WTC11 (cell line): Measurements from ENCODE around the gene TMEM94. TPM values are rescaled to one million over a fixed set of nuclear protein-coding genes. Genes with fewer than 3 reads are reported as not detected.

Source experiments
- ATAC-seq: fragments of 200-7000 bp; cut with Tn5 transposase; 2 replicates; pipeline ENCODE4 v1.10.0; 2021; ENCODE audit warnings: mild to moderate bottlenecking, moderate library complexity
- CTCF ChIA-PET: fragments of 300-600 bp; sonication (Branson Sonifier 250); formaldehyde crosslinking; loops from one replicate; lab custom pipeline; 2021; ENCODE audit warnings: antibody characterized with exemption; lab: Charles Lee
- POLR2A ChIA-PET: fragments of 350-600 bp; sonication (Branson Sonifier 250); formaldehyde crosslinking; loops from one replicate; lab custom pipeline; 2021; ENCODE audit warnings: antibody characterized with exemption; lab: Charles Lee
- DNase-seq: peaks from one replicate; pipeline ENCODE4 v3.0.0; 2021; ENCODE audit warnings: low spot score
- H3K27ac Mint-ChIP-seq: 2 replicates; pipeline ENCODE4 v1.8.0; 2021; ENCODE audit warnings: mixed read lengths
- H3K27me3 Mint-ChIP-seq: 2 replicates; pipeline ENCODE4 v1.8.0; 2021; ENCODE audit warnings: low read depth, mild to moderate bottlenecking, moderate library complexity, mixed read lengths
- H3K36me3 Mint-ChIP-seq: 2 replicates; pipeline ENCODE4 v1.8.0; 2021; ENCODE audit warnings: mixed read lengths
- H3K4me1 Mint-ChIP-seq: 2 replicates; pipeline ENCODE4 v1.8.0; 2022; ENCODE audit warnings: mixed read lengths
- H3K4me3 Mint-ChIP-seq: 2 replicates; pipeline ENCODE4 v1.8.0; 2021; ENCODE audit warnings: mild to moderate bottlenecking, moderate library complexity, mixed read lengths
- H3K9me3 Mint-ChIP-seq: 2 replicates; pipeline ENCODE4 v1.8.0; 2021; ENCODE audit warnings: mixed read lengths
- CREB1 ChIP-seq: sonication (generic); formaldehyde crosslinking; IDR thresholded peaks from 2 replicates; pipeline ENCODE4 v1.8.0; 2023; ENCODE audit warnings: mild to moderate bottlenecking, missing genetic modification reagents
- CREM ChIP-seq: sonication (generic); formaldehyde crosslinking; IDR thresholded peaks from 2 replicates; pipeline ENCODE4 v1.8.1; 2022; ENCODE audit warnings: mild to moderate bottlenecking, missing genetic modification reagents, moderate library complexity
- FOXJ3 ChIP-seq: sonication (generic); formaldehyde crosslinking; IDR thresholded peaks from 2 replicates; pipeline ENCODE4 v1.9.0; 2021; ENCODE audit warnings: missing genetic modification reagents, mild to moderate bottlenecking, borderline replicate concordance
- FOXK1 ChIP-seq: sonication (generic); formaldehyde crosslinking; IDR thresholded peaks from 2 replicates; pipeline ENCODE4 v1.8.0; 2022; ENCODE audit warnings: mild to moderate bottlenecking, moderate library complexity, missing genetic modification reagents
- HMGA2 ChIP-seq: fragments of 250-450 bp; sonication (Bioruptor Pico); IDR thresholded peaks from 2 replicates; pipeline ENCODE4 v1.4.0; 2021; ENCODE audit warnings: mild to moderate bottlenecking, moderate library complexity
- MXD4 ChIP-seq: fragments of 250-450 bp; sonication (Bioruptor Pico); IDR thresholded peaks from 2 replicates; pipeline ENCODE4 v1.8.0; 2021; ENCODE audit warnings: mild to moderate bottlenecking, moderate library complexity, borderline replicate concordance
- MYBL2 ChIP-seq: sonication (generic); formaldehyde crosslinking; IDR thresholded peaks from 2 replicates; pipeline ENCODE4 v1.8.1; 2023; ENCODE audit warnings: mild to moderate bottlenecking, moderate library complexity, missing genetic modification reagents
- NR3C1 ChIP-seq: sonication (generic); formaldehyde crosslinking; conservative IDR thresholded peaks from 2 replicates; pipeline ENCODE4 v1.8.1; 2023; ENCODE audit warnings: low read depth, mild to moderate bottlenecking, missing genetic modification reagents
- PREB ChIP-seq: sonication (generic); formaldehyde crosslinking; IDR thresholded peaks from 2 replicates; pipeline ENCODE4 v1.8.1; 2022; ENCODE audit warnings: mild to moderate bottlenecking, missing genetic modification reagents, moderate library complexity, borderline replicate concordance
- RELA ChIP-seq: sonication (generic); formaldehyde crosslinking; IDR thresholded peaks from 2 replicates; pipeline ENCODE4 v1.8.1; 2022; ENCODE audit warnings: missing genetic modification reagents, mild to moderate bottlenecking, borderline replicate concordance
- TEAD1 ChIP-seq: sonication (generic); formaldehyde crosslinking; IDR thresholded peaks from 2 replicates; pipeline ENCODE4 v1.8.0; 2022; ENCODE audit warnings: mild to moderate bottlenecking, missing genetic modification reagents
- TEAD4 ChIP-seq: sonication (generic); formaldehyde crosslinking; IDR thresholded peaks from 2 replicates; pipeline ENCODE4 v1.8.0; 2022; ENCODE audit warnings: mild to moderate bottlenecking, missing genetic modification reagents
- ZNF138 ChIP-seq: sonication (generic); formaldehyde crosslinking; conservative IDR thresholded peaks from 2 replicates; pipeline ENCODE4 v1.8.1; 2022; ENCODE audit warnings: mild to moderate bottlenecking, moderate library complexity, missing genetic modification reagents
- ZNF219 ChIP-seq: sonication (generic); formaldehyde crosslinking; IDR thresholded peaks from 2 replicates; pipeline ENCODE4 v1.8.0; 2023; ENCODE audit warnings: missing genetic modification reagents, mild to moderate bottlenecking, borderline replicate concordance
- ZNF281 ChIP-seq: sonication (generic); formaldehyde crosslinking; IDR thresholded peaks from 2 replicates; pipeline ENCODE4 v1.8.0; 2023; ENCODE audit warnings: mild to moderate bottlenecking, missing genetic modification reagents
- ZNF416 ChIP-seq: fragments of 250-450 bp; sonication (Bioruptor Pico); IDR thresholded peaks from 2 replicates; pipeline ENCODE4 v1.9.0; 2021; ENCODE audit warnings: mild to moderate bottlenecking, inconsistent platforms
- ZNF425 ChIP-seq: fragments of 250-450 bp; sonication (Bioruptor Pico); conservative IDR thresholded peaks from 2 replicates; pipeline ENCODE4 v1.9.0; 2021; ENCODE audit warnings: mild to moderate bottlenecking
- total RNA-seq: library from RNA; stranded (reverse); gene quantifications from 3 replicates; pipeline ENCODE4 v1.2.3, GENCODE V29; 2021
- TF ChIP-seq, protein P1 (sequence below): sonication (generic); formaldehyde crosslinking; IDR thresholded peaks from 2 replicates; pipeline ENCODE4 v1.8.1; 2023; ENCODE audit warnings: mild to moderate bottlenecking, missing genetic modification reagents
- TF ChIP-seq, protein P2 (sequence below): sonication (generic); formaldehyde crosslinking; IDR thresholded peaks from 2 replicates; pipeline ENCODE4 v1.8.1; 2022; ENCODE audit warnings: mild to moderate bottlenecking, moderate library complexity, missing genetic modification reagents
- TF ChIP-seq, protein P3 (sequence below): sonication (generic); formaldehyde crosslinking; IDR thresholded peaks from 2 replicates; pipeline ENCODE4 v1.8.1; 2022; ENCODE audit warnings: low read depth, mild to moderate bottlenecking, moderate library complexity, missing genetic modification reagents, borderline replicate concordance

The TMEM94 gene
- total RNA-seq, 1 experiment from 2014 or later = 76.9 TPM

DNA sequence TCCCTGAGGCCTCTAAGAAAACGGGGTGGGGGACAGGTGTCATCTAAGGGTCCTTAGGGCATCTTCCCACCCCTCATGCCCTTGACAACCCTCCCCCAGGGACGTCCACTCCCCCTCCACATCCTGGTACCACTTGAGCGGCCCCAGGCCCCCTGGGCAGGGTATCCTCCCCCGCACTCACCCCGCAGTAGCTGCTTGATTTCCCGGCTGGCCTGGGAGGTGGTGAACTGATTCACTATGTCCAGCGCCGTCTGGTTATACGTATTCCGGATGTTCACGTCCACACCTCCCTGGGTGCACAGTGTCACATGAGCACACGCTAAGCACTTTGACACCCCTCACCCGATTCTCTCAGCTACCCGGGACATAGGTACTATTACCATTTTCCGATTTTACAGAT lies 49.2 kb downstream of the TMEM94 start:
- Mint-ChIP-seq H3K27me3 (no peaks in the 10 kb centered on the region), H3K9me3 (no peaks in the 10 kb centered on the region), H3K36me3 (0 out of 2 replicates have a peak, but pooled peaks cover 4% of the 10 kb centered on the region), H3K4me1 (no peaks in the 10 kb centered on the region), H3K27ac (0 out of 2 replicates have a peak overlapping the region, but pooled peaks have one; percentile 24)
- ATAC-seq (no peak), DNase-seq (no peak)
- POLR2A ChIA-PET = interaction anchor here (0.6 kb wide), 1 partner anchor 118 kb away, joined by 4 read pairs; no protein-coding TSS in a partner anchor
- TF ChIP-seq MYBL2 (CRISPR knock-in tag) (no peak), MXD4 (CRISPR knock-in tag) (no peak), ZNF138 (no peak), RELA (CRISPR knock-in tag) (no peak), CREM (CRISPR knock-in tag) (no peak), ZNF425 (CRISPR knock-in tag) (no peak), TEAD1 (CRISPR knock-in tag) (no peak), ZNF416 (CRISPR knock-in tag) (no peak), FOXJ3 (CRISPR knock-in tag) (no peak), FOXK1 (CRISPR knock-in tag) (no peak), ZNF219 (no peak)
- TF ChIP-seq, protein P1, sequence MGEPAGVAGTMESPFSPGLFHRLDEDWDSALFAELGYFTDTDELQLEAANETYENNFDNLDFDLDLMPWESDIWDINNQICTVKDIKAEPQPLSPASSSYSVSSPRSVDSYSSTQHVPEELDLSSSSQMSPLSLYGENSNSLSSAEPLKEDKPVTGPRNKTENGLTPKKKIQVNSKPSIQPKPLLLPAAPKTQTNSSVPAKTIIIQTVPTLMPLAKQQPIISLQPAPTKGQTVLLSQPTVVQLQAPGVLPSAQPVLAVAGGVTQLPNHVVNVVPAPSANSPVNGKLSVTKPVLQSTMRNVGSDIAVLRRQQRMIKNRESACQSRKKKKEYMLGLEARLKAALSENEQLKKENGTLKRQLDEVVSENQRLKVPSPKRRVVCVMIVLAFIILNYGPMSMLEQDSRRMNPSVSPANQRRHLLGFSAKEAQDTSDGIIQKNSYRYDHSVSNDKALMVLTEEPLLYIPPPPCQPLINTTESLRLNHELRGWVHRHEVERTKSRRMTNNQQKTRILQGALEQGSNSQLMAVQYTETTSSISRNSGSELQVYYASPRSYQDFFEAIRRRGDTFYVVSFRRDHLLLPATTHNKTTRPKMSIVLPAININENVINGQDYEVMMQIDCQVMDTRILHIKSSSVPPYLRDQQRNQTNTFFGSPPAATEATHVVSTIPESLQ (CRISPR knock-in tag) = no peak
- TF ChIP-seq, all 79 proteins: peak for 0
- H3K4me3 Mint-ChIP-seq = no peak overlapping the region
- CTCF ChIA-PET = interaction anchor here (0.8 to 3.0 kb wide), 10 partner anchors 9 to 111 kb away, joined by 3 to 11 read pairs (median 4); partner anchors contain the start of genes GRB2, LLGL2 and TSEN54

DNA sequence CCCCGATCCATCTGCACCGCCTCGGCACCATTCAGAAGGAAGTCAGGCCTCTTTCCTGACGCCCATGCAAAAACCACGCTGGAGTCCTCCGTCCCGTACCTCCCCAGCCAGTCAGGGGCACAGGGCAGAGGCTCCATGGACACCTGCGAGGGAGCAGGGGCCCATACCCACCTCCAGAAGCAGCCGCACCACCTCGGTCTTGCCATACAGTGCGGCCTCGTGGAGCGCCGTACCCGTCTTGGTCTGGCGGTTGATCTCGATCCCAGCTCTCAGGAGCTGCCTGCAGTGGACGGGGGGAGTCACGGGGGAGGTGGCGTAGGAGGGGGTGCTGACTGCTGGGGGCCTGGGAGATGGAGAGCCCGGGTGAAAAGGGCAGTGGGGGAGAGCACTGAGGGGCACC lies 49.7 kb downstream of the TMEM94 start:
- Mint-ChIP-seq H3K4me1 (no peaks in the 10 kb centered on the region), H3K9me3 (no peaks in the 10 kb centered on the region), H3K4me3 (no peak overlapping the region), H3K27me3 (no peaks in the 10 kb centered on the region), H3K27ac (no peak overlapping the region), H3K36me3 (0 out of 2 replicates have a peak, but pooled peaks cover 4% of the 10 kb centered on the region)
- CTCF ChIA-PET = interaction anchor here (0.8 to 3.0 kb wide), 4 partner anchors 10 to 109 kb away, joined by 3 to 11 read pairs (median 4); partner anchors contain the start of gene TSEN54
- TF ChIP-seq CREB1 (CRISPR knock-in tag) = no peak
- TF ChIP-seq, all 79 proteins: peak for 0
- ATAC-seq = no peak
- POLR2A ChIA-PET = interaction anchor here (0.5 to 0.6 kb wide), 2 partner anchors 103 to 117 kb away, joined by 3 to 4 read pairs; no protein-coding TSS in a partner anchor
- no peak for DNase-seq

GRCh38 chr17:75506888-75507287 lies 50.5 kb downstream of the TMEM94 start:
- Mint-ChIP-seq H3K27me3 (no peaks in the 10 kb centered on the region), H3K36me3 (0 out of 2 replicates have a peak, but pooled peaks cover 4% of the 10 kb centered on the region), H3K4me1 (no peaks in the 10 kb centered on the region), H3K9me3 (no peaks in the 10 kb centered on the region), H3K27ac (no peak overlapping the region), H3K4me3 (no peak overlapping the region)
- DNase-seq (no peak), ATAC-seq (no peak)
- ChIA-PET POLR2A (interaction anchor here (0.5 kb wide), 1 partner anchor 102 kb away, joined by 3 read pairs; no protein-coding TSS in a partner anchor), CTCF (interaction anchor here (1.5 kb wide), 1 partner anchor 108 kb away, joined by 3 read pairs; no protein-coding TSS in a partner anchor)
- TF ChIP-seq TEAD4 (CRISPR knock-in tag) (no peak), ZNF281 (CRISPR knock-in tag) (no peak), HMGA2 (no peak), PREB (CRISPR knock-in tag) (no peak), NR3C1 (no peak)
- TF ChIP-seq, protein P2, sequence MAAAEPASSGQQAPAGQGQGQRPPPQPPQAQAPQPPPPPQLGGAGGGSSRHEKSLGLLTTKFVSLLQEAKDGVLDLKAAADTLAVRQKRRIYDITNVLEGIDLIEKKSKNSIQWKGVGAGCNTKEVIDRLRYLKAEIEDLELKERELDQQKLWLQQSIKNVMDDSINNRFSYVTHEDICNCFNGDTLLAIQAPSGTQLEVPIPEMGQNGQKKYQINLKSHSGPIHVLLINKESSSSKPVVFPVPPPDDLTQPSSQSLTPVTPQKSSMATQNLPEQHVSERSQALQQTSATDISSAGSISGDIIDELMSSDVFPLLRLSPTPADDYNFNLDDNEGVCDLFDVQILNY (CRISPR knock-in tag) = no peak
- TF ChIP-seq, protein P3, sequence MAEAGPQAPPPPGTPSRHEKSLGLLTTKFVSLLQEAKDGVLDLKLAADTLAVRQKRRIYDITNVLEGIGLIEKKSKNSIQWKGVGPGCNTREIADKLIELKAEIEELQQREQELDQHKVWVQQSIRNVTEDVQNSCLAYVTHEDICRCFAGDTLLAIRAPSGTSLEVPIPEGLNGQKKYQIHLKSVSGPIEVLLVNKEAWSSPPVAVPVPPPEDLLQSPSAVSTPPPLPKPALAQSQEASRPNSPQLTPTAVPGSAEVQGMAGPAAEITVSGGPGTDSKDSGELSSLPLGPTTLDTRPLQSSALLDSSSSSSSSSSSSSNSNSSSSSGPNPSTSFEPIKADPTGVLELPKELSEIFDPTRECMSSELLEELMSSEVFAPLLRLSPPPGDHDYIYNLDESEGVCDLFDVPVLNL (CRISPR knock-in tag) = no peak
